GM12878 (cell line): ENCODE results near the gene FURIN.

ENCODE experiments used
- ATF2 ChIP-seq: IDR thresholded peaks from 2 replicates; pipeline ENCODE4 v1.6.1; 2012; ENCODE audit warnings: low read length, inconsistent platforms
- CTCF ChIP-seq, 3 experiments: IDR thresholded peaks in 2 of 3; conservative IDR thresholded peaks in 1 of 3; 2 replicates each; pipeline ENCODE4 v1.5.1; 2011; ENCODE audit warnings: low read depth in 3 of 3, low read length in 3 of 3, mild to moderate bottlenecking in 3 of 3, control low read depth in 2 of 3, moderate library complexity in 2 of 3, inconsistent platforms in 1 of 3, mixed read lengths in 1 of 3; ENCODE audit not compliant: control insufficient read depth in 2 of 3, insufficient read depth in 1 of 3; ENCODE audit errors: extremely low read depth in 1 of 3
- POLR2AphosphoS5 ChIP-seq: IDR thresholded peaks from 2 replicates; pipeline ENCODE4 v1.6.1; 2011; ENCODE audit warnings: mild to moderate bottlenecking, low read length, inconsistent platforms
- SUZ12 ChIP-seq: fragments of 200-600 bp; sonication (generic); IDR thresholded peaks from one replicate; pipeline ENCODE4 v1.6.1; 2018; ENCODE audit warnings: antibody characterized with exemption, mild to moderate bottlenecking; ENCODE audit not compliant: unreplicated experiment

- TF ChIP-seq SUZ12 = no peak
- TF ChIP-seq CTCF (IDR thresholded peaks at IDR 0.05 in 2 of 3, conservative IDR thresholded peaks at IDR 0.05 in 1 of 3; ENCODE audit: control insufficient read depth in 2 of 3, extremely low read depth in 1 of 3, insufficient read depth in 1 of 3, low read depth in 3 of 3, low read length in 3 of 3) = no peak
- TF ChIP-seq ATF2 = no peak
- no peak for TF ChIP-seq POLR2AphosphoS5
These were observed 5.7 kb downstream of the FURIN start for GRCh38 chr15:90873998-90874605.
